Ureter (tissue), 1 donor: ENCODE results near the gene RRP9. TPM values are rescaled to one million over a fixed set of nuclear protein-coding genes. Genes with fewer than 3 reads are reported as not detected.
"Not testable (repeated sequence)": the region's sequence is repeated elsewhere in the genome, so short reads cannot be mapped to it uniquely, and the experiment has no call there.

Experiments used
- DNase-seq: peaks from one replicate; pipeline ENCODE4 v3.0.0-alpha.2; 2020; ENCODE audit warnings: low spot score
- total RNA-seq: library from RNA; stranded (reverse); gene quantifications from one replicate; pipeline ENCODE4 v1.2.4, GENCODE V29; 2023
- donor health status: DM: yes; HTN: yes; CAD: no.

RRP9 gene, protein sequence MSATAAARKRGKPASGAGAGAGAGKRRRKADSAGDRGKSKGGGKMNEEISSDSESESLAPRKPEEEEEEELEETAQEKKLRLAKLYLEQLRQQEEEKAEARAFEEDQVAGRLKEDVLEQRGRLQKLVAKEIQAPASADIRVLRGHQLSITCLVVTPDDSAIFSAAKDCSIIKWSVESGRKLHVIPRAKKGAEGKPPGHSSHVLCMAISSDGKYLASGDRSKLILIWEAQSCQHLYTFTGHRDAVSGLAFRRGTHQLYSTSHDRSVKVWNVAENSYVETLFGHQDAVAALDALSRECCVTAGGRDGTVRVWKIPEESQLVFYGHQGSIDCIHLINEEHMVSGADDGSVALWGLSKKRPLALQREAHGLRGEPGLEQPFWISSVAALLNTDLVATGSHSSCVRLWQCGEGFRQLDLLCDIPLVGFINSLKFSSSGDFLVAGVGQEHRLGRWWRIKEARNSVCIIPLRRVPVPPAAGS
- total RNA-seq, result 28.2 TPM

DNA sequence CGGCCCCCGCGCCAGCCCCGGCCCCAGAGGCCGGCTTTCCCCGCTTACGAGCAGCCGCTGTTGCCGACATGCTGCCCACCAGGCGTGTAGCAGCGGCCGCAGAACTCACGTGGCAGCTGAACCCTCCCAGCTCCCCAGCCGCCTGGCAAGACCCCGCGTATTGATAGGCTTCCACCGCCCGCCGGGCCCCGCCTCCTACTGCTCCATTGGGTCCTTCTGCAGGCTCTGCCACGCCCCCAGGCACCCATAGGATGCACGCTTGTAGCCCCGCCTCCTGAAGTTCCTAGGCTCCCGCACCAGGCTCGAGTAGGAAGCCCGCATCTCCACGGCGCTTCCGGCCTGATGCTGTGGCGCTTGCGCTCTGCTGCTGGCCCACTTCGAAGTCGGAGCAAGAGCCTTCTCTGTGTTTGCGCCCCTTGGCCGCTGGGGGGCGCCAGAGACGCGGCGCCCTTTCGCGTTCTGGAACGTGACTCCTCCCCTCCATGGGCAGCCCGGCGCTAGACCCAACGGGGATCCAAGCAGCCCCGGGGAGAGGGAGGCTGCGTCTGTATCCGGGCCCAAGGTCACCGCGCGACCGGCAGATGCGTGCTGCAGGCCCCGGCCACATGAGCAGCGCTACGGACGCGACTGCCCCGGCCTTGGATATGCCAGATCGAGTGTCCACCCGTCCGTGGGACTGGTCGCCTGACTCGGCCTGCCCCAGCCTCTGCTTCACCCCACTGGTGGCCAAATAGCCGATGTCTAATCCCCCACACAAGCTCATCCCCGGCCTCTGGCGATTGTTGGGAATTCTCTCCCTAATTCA lies at the start of gene RRP9, which contains the start of gene PARP3:
RRP9 (minus strand) TSS at position 107 of the 805 bp plus-strand sequence; CDS start at position 70, 37 bp downstream.
PARP3 (plus strand) TSS at position 566 of the 805 bp plus-strand sequence. CDS start 993 bp downstream, outside the sequence.
- peak; percentile 100 for DNase-seq

DNA sequence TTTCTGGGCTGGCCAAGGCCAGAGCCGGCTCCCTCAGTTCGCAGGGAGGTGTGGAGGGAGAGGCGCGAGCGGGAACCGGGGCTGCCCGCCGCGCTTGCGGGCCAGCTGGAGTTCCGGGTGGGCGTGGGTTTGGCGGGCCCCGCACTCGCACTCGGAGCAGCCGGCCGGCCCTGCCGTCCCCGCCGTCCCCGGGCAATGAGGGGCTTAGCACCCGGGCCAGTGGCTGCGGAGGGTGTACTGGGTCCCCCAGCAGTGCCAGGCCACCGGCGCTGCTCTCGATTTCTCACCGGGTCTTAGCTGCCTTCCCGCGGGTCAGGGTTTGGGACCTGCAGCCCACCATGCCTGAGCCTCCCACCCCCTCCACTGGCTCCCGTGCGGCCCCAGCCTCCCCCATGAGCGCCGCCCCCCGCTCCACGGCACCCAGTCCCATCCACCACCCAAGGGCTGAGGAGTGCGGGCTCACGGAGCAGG lies 48.8 kb upstream of the RRP9 start:
- not testable (repeated sequence) for DNase-seq

DNA sequence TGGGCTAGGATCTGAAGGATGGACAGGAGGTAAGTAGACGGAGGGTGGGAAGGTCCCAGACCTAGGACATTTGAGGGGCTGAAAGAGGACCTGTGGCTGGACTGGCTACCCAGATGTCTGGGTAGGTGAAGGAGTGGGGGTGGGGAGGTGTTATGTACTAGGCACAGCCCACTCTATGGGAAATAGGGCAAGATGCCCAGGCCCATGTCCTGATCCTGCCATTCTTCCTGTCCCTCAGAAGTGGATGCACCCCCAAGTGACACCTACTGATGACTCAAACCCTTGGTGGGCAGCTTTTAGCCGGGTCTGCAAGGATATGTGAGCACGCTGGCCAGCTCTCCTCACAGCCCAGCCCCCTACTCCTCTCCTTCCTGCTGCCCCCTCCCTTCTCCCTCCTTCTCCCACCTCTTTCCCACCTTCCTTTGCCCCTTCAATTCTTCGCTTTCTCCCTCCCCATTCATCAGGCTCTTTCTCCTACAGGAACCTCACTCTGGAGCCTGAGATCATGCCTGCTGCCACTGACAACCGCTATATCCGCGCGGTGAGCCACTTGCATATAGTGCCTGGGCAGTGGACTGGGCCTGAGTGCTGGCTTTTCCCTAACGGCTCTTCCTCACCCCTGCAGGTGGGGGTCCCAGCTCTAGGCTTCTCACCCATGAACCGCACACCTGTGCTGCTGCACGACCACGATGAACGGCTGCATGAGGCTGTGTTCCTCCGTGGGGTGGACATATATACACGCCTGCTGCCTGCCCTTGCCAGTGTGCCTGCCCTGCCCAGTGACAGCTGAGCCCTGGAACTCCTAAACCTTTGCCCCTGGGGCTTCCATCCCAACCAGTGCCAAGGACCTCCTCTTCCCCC lies 46.8 kb upstream of the RRP9 start:
- no peak for DNase-seq

DNA sequence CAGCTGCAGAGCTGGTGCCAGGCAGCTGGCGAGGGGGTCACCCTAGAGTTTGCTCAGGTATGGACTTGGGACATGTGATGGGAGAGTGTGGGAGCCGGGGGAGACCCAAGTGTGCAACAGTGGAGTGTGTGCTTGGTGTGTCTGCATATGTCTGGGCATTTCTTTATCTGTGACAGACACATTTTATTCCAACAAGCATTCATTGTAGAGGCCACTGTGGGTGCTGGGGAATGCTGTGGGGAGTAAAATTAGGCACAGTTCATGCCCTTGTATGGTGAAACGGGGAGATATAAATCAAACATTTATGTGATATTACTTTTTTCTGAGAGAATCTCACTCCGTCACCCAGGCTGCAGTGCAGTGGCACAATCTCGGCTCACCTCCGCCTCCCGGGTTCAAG lies 45.9 kb upstream of the RRP9 start:
- no peak for DNase-seq

DNA sequence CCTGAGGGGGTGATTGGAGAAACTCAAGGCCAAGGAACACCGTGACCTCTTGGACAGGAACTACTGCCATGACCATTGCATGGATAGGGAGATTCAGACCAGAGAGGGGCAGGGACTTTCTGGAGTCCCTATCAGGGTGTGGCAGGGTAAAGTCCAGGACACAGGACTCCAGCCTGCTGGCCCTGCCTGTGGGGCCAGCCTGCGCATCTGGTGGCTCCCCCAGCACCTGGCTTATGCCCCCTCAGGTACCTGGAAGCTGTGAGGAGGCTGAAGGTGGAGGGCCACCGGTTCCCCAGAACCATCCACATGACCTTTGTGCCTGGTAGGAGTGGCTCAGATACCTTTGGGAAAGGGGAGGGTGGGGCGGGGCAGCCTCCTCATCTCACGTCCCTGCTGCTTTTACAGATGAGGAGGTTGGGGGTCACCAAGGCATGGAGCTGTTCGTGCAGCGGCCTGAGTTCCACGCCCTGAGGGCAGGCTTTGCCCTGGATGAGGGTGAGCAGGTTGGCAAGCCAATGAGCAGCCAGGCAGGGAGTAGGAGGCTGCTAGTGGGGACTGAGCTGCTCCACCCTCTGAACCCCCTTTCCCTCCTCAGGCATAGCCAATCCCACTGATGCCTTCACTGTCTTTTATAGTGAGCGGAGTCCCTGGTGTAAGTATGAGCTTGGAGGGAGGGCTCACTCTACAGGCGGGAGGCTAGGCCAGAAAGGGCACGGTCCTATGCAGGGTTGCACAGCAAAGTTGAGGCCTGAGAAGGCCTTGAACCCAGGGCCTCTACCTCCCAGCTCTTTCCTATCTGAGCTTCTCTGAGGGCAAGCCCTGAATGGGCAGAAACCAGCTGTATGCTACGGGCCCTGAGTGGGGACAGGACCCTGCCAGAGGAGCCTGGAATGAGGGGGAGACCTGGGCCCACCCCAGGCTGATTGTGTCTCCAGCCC lies 44.6 kb upstream of the RRP9 start:
- no peak for DNase-seq

DNA sequence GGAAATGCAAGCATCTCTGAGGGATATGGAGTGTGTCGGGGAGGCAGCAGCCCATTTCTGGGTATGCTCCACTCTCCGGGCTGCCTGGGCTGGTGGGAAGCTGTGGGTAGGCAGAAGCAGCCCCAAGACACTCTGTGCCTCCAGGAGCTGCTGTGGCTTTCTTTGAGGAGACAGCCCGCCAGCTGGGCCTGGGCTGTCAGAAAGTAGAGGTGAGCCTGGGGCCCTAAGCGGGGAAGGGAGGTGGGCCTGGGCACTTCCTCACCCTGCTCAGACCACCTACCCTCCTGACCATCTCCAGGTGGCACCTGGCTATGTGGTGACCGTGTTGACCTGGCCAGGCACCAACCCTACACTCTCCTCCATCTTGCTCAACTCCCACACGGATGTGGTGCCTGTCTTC lies 43.4 kb upstream of the RRP9 start:
- no peak for DNase-seq

DNA sequence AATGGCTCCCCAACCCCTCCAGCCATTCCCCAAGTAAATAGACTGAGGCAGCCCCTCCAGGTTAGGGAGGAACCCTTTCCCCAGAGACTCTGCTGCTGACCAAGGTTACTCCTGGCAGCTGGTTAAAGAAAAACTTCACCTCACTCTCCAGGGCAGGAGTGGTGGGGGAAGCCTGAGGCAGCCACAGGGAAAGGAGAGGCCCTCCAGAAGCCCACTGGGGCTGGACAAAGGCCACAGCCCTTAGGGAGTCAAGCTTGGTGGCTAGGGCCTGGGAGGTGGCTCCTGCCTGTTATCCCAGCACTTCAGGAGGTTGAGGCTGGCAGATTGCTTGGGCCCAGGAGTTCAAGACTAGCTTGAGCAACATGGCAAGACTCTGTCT lies 42.6 kb upstream of the RRP9 start:
- DNase-seq, result no peak

DNA sequence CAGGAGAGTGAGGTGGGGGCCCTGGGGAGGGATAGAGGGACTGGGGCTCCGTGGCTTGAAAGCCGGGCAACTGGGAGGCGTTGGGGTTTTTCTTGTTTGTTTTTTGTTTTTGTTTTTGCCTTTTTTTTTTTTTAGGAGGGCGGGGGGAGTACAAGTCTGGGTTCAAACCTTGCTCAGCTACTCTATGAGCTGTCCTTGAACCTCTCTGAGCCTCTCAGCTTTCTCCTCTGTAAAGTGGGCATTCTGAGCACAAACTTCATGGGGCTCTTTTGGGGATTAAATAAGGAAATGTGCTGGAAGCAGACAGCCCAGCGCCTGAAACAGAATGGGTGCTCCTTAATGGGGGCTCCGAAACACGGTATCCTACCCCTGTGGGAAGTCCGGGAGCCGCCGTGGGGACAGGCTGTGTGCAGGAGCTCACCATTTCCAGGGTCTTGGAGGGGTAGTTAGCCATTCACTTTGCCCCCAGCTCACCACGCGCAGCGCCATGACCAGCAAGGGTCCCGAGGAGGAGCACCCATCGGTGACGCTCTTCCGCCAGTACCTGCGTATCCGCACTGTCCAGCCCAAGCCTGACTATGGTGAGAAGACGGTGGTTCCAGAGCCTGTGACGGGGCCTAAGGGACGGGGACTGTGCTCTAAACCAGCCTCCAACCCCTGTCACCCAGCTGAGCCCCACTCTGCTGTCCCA lies 42.0 kb upstream of the RRP9 start:
- no peak for DNase-seq

DNA sequence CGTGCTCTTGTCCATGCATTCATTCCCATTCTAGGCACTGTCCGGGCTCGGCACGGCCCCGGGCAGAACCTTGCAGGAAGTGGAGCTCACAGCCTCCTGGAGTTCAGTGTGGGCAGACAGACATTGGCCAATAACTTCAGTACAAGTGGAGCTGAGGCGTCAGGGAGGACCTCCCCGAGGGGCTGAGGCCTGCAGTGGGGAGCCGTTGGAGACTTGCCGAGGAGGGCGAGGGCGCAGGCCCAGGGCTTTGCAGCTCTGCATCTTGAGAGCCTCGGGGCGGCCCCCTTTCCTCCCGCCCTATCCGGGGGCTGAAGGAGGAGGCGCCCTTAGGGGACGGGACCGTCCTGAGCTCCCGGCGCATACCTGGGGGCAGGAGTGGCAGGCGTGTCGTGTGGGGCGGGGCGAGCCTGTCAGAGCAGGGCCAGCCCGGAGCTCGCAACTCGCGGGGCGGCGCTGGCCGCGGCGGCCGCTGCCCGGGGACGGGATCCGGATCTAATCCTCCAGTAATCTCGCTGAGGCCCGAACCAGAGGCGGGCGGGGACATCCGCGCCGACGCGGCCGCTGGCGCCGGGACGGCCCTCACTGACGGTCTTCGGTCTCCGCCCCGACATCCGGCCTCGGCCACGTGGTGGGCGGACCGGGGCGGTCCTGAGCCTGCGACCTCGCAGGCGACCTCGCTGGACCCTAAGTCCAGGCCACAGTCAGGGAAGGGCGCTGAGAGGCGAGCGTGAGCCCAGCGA lies 41.3 kb upstream of the RRP9 start, which contains the start of gene ACY1:
ACY1 (plus strand) TSS at position 698 of the 740 bp plus-strand sequence. CDS start 530 bp downstream, outside the sequence.
- peak; percentile 90 for DNase-seq

DNA sequence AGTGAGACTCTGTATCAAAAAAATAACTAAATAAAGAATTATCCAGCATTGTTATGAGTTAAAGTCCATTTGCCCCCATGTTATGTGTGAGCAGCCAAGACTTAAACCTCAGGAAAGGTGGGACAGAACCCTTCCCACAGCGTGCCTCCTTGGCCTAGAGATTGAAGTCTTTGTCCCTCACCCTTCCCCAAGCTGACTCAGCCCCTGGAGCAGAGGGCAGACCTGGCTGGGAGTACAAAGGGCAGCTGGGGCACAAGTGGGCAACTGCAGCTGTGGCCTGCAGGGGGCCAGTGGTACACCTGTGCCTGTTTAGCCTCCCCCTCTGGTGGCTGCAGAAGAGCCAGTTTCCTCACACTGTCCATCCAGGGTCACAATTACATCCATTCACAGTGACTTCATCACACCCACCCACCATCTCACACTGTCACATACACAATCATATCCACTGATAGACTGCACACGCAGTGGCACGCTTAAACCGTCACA lies 40.7 kb upstream of the RRP9 start:
- no peak for DNase-seq

DNA sequence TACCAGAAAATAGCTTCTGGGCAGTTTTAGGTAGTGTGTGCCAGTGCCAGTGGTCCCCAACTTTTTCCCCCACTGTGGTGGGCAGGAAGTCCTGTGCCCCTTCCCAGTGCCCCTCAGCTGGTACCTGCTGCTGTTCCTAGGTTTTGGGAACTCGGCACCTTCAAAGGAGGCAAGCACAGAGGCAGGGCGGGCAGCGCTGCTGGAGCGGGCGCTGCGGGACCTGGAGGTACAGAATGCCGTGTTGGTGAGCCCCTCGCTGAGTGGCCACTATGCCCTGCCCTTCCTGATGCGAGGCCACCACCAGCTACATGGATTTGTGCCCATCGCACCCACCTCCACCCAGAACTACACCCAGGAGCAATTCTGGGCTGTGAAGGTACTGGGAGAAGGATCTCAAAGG lies 38.5 kb upstream of the RRP9 start:
- no peak for DNase-seq

DNA sequence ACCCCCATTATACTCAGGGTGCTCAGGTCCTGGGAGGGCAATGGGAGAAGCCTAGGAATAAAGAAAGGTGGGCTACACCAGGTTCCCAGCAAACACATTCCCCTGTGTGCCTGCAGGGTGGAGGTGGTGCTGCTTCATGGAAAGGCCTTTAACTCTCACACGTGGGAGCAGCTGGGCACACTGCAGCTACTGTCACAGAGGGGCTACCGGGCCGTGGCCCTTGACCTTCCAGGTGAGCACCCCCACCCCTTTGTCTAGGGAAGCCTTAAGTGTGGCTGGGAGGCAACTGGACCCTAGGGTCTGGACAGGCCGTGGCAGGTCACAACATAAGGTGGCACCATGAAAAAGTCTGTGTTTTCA lies 36.4 kb upstream of the RRP9 start:
- no peak for DNase-seq

DNA sequence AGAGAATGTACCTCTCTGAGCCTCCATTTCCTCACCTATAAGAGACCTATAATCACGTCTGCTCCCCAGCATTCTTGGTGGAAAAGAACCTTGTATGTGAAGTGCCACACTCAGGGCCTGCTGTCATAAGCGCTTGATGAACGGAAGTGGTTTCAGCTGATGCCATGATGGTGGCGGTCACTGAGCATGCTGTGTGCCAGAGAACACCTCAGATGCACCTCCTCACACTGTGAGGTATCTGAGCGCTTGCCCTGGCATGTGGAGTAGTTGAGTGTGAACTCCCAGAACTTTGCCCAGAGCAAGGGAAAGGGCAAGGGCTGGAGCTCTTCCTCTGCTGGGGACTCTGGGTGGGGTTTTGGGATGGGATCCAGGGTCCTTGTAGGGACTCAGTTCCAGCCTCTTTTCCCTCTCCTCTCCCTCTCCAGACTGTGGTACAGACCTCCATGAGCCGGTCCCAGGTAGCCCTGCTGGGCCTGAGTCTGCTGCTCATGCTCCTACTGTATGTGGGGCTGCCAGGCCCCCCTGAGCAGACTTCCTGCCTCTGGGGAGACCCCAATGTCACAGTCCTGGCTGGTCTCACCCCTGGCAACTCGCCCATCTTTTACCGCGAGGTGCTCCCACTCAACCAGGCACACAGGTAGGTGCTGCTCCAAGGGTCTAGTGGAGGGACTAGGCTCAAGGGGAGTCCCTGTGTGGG lies 35.9 kb upstream of the RRP9 start:
- no peak for DNase-seq

DNA sequence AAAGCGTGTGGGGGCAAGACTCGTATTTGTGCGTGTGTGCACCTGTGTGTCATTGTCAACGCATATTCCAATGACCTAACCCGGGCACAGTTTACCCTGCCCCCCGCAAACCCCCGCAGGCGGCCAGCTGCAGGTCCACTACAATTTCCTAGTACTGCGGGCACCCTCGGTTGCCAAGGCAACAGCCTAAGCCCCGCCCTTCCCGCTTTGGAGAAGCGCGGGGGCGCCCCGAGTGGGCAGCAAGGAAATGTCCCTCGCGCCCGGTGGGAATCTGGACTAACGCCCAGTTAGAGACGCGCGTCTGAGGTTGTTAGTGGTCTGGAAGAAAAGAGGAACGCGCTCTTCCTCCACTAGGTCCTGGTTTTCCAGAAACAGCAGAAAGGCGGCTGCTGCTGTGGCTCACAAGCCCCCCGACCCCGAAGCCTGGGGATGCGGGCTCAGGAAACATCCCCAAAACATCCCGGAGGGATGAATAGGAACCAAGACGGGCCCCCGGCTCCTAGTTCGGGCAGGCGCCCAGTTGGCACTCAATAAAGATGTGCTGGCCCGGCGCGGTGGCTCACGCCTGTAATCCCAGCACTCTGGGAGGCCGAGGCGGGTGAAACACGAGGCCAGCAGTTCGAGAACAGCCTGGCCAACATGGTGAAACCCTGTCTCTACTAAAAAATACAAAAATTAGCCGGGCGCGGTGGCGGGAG lies 34.3 kb upstream of the RRP9 start:
- peak; percentile 78 for DNase-seq

DNA sequence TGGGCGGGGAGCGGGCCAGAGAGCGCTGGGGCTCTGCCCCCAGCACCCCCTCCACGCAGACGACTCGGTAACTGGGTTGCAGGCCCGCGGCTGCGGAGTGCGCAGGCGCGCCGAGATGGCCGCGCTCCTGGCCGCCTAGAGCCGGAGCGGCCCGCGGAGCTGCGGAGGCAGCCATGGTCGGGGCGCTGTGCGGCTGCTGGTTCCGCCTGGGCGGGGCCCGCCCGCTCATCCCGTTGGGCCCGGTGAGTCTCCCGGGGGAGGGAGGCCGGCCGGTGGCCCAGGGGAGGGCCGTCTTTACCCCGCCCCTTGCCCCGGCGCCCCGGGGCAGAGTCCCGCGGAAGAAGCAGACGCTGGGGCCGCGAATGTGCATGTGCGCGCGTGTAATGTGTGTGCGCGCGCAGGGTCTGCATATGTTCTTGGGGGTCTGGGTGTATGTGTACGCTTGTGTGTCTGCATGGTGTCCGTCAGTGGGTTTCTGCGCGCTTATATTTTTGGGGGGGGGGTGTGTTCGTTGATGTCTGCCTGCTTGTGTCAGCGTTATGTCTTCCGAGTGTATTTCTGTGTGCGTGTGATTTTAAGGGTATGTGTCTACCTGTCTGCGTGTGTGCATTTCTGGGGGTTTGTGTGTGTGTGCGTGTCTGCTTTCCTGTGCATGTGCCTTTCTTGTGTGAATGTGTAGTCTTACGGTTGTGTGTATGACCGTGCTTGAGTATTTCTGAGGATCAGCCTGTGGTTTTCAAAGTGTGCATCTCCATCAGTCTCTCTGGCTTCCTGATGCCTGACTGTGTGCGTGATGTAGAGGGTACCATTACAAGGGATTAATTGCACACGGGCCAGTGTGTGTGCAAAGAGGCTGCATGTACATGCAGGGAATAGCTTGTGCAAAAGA lies 33.5 kb upstream of the RRP9 start, which contains the start of gene ABHD14A:
ABHD14A (plus strand) TSS at position 102 of the 889 bp plus-strand sequence; CDS start at position 174, 72 bp downstream.
- peak; percentile 74 for DNase-seq

DNA sequence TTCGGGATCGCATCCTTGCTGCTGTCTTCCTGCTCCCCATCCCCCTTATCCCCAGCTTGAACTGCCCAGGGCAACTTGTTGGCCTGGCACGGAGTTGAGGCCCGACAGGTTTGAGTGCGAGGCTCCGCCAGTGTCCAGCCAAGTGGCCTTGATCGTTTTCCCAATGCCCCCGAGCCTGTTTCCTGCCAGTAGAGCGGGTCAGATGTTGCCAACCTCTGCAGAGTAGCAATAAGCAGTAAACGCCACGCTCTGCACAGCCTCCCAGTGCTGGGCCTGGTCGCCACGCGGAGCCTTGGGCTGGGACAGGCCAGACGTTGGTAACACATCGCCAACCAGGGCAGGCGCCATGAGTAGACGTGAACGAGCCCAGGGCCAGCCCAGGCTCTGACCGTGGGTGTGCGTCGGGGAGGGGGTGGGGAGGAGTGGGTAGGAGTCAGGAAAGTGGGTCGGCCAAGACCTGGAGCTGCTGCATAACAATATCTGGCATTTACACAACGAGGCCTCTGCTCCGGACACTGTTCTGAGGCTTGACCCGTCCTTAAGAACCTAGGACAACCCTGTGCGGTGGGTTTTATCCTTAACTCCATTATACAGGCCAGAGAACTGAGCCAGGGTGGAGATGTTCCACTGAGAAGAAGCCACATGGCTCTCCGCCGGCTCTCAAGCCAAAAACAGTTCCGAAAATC lies 32.7 kb upstream of the RRP9 start:
- no peak for DNase-seq
